Inferior parietal cortex (tissue), 1 donor: Measurements from ENCODE around the gene CDKL5.
"Not testable (repeated sequence)": the region's sequence is repeated elsewhere in the genome, so short reads cannot be mapped to it uniquely, and the experiment has no call there.

Source experiments
- DNase-seq: peaks from one replicate; pipeline ENCODE4 v3.0.0-alpha.2; 2016; ENCODE audit errors: extremely low spot score

CDKL5 gene

DNA sequence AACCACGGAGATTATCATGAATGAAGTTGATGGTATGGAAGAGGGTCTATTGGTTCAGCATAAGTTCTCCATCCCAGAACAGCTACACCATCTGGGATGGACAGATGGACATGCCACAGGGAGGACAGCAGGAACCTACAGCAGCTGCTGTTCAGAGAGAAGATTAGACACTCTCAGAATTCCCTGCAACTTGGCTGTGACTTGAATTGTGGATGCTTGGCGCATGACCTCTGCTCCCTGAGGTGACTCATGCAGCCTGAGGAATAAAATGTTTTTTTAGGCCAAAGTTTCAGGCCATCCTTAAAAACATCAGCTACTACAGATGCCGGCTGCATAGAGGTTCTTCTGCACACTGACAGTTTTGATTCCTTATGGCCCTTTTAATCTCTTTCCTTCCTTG lies 149.2 kb downstream of the CDKL5 start:
- no peak for DNase-seq

DNA sequence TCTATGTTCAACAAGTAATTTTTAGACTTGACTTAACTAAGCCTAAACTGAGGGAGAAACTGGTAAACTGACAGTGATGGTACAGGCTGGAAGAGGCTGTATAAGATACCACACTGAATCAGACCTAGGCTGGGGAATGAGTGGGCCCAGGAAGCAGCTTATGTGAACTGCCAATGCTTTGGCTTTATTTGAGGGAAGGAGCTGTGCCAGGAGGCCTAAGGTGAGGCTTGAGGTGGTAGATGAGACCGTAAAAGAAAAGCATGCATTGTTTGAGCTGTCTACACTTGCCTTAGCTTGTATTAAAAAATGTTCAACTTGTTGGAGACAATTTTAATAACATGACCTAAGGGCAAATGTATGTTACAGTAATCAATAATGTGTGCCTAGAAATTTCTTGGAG lies 150.3 kb downstream of the CDKL5 start:
- DNase-seq: no peak

DNA sequence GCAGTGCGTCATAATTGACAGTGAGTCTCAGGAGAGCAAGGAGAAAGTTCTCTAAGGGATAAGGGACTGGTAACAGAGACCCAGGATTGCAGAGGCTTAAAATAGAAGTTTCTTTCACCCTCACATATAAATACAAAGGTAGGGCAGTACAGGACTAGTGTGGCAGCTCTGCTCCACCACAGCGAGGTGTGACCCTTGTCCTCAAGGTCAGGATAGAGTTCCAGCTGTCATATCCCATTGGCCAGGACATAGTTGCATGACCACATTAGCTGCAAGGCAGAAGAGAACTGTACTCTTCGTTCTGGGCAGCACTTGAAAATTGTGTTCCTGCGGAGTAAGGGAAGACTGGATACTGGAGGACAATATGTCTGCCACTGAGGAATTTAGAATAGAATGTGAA lies 152.0 kb downstream of the CDKL5 start:
- DNase-seq: no peak

DNA sequence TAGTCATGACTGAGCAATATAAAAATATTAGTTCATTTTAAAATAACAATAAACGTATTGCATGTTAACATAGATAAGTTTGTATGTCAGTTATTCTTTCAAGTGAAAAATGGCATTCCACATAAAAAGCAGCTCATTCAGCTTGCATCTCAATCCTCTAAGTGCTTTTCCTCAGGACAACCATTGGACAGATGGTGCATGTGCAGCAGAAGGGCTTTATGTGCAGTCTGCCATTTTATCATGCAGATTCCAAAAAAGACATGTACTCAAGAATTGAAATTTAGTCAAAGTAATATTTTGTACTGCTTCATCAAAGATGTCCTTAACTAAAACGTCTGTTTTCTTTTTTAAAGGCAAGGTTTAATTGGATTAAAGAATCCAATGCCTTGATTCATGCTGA lies 153.1 kb downstream of the CDKL5 start:
- DNase-seq: no peak

DNA sequence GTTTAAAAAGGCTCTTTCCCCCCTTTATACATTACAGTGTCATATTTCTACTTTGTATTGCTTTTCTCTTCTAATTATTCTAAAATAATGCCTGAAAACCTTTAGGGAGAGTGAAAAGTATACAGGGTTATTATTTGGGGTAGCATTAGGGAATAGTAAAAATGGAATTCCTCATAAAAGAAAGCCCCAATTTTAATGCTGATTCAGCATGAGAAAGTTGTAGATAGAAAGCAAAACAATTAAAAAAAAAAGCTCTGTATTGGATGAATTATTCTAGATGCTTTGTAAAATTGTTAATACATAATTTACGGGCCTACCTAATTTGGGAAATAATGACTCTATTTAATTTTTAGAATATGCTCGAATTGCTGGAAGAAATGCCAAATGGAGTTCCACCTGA lies 154.1 kb downstream of the CDKL5 start:
- no peak for DNase-seq

DNA sequence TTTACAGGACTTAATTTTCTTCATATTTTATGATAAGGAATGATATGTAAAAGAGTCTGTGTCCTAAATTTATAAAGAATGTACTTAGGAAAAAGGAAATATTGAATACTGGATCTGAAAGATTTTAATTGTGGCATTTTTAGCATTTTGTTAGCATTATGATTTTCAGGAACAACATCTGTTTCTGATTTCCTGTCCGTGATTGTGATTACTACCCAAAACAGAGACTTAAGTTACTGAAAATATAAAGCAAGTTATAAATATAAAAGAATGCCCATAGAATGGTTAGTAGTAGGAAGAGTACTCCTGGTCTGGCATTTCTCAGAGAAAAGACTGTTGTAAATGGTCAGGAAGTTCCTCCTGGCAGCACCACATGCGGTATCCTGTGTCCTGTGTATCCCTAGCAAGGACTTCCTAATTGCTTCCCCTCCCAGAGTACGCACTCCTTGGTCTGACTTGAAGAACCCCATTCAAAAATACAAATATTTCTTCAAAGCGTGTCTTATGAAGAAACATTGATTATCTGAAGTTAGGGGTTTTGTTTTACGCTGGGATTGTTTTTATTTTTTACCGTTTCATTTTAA lies 157.6 kb downstream of the CDKL5 start:
- DNase-seq: no peak

DNA sequence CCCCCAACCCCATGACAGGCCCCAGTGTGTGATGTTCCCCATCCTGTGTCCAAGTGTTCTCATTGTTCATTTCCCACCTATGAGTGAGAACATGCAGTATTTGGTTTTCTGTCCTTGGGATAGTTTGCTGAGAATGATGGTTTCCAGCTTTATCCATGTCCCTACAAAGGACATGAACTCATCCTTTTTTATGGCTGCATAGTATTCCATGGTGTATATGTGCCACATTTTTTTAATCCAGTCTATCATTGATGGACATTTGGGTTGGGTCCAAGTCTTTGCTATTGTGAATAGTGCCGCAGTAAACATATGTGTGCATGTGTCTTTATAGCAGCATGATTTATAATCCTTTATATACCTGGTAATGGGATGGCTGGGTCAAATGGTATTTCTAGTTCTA lies 163.9 kb downstream of the CDKL5 start:
- DNase-seq: not testable (repeated sequence)

DNA sequence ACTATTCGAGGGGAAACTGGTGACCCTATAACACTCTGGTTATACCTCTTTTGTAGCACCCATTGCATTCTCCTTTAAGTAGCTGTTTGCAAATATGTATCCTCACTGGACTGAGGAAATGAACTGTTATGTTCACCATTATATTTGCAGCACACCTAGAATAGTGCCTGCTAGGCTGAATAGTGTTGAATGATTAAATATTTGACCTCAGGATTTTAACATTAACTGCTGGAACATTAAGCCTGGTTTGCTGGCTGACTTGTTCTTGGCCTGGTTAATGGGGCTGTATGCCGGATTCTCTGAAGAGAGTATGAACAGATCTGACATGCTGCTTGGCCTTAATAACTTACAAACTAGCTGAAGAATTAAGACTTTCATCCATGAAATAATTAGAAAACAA lies 166.4 kb downstream of the CDKL5 start:
- DNase-seq: no peak

DNA sequence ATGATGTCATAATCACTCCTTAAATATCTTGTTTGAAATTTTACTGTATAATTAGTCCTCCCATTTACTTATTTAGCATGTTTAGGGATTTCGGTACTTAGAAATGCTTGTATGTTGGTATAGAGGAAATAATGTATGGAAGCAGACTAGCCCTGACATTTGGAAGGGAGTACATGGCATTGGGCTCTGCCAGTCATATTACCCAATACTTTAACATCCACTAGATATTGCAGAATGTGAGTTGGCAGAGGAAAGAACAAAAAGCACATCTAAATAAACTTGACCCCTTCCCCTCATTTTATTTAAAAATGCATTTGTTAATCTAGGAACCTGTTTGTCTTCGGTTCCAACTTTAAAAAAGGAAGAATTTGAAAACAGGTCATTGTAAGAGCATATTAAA lies 168.7 kb downstream of the CDKL5 start:
- DNase-seq: no peak

DNA sequence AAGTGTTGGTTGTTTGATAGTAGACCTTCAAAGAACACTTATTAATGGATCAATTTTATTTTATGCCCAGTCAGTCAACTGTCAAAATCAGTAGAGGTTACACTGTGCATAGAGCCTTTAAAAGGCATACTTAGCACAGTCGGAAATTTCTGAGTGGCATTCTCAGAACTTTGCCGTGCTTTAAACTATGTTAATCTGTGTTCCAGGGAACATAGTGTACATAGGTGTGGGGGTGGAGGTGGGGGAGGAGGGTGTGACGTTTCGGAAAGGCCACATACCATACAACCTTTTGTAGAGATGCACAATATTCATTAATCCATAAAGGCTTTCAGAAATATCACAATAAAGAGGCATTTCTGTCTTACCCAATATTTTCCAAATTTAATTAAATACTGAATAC lies 170.7 kb downstream of the CDKL5 start:
- DNase-seq: no peak

DNA sequence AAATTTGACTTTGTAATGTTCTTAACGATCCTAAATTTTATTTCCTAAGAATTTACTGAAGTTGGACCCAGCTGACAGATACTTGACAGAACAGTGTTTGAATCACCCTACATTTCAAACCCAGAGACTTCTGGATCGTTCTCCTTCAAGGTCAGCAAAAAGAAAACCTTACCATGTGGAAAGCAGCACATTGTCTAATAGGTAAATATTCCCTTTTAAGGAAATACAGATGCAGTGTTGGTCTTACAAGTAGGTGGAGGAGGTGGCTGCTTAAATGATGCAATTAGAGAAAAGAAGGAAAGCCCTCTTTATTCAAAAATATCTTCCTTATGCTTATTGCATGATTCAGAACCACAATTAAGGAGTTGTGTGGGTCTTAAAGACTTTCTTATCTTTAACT lies 173.0 kb downstream of the CDKL5 start:
- DNase-seq: no peak

DNA sequence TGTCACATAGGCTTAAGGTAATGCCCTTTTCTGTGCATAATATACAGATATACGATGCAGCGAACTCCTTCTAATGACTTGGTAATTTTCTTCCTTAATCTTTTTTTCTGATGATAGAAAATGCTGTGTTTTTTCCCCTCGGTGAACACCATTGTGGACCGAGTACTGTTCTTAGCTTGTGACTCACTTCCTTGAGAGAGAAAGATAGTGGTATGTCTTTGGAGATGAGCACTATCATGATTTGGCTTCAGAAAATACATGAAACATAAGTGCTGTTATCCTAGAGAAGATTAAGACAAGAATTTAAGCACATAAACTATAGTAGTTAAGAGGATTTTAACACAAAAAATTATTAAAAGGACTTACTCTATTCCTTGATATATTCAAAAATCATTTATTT lies 182.6 kb downstream of the CDKL5 start:
- DNase-seq: no peak

DNA sequence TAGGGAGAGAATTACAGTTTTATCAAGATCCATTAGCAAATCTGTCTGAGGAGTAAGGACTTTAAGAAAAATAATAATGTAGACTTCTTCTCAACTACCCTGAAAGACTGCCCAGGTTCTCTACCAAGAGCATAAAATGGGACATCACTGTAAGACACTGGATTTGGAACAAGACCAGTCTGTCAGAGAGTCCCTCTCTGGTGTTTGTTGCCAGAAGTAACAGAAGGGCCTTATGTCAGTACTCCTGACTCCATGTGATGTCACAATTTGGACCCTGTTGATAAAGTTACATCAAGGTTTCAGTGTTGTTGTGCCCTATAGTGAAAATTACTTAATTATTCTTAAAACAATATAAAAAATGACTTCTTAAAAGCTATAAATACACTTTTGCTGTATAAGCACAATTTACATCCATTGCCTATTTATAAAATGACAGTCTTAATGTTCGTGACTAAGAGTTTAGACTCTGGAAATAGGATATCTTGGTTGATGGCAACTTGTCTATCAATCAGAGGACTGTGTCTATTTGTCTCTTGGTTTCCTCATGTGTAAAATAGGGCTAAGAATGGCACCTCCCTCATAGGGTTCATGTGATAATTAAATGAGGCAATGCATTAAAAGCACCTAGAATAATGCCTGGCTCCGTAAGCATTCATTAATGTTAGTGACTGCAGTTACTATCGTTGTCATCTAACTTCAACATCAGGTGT lies 188.7 kb downstream of the CDKL5 start:
- no peak for DNase-seq

DNA sequence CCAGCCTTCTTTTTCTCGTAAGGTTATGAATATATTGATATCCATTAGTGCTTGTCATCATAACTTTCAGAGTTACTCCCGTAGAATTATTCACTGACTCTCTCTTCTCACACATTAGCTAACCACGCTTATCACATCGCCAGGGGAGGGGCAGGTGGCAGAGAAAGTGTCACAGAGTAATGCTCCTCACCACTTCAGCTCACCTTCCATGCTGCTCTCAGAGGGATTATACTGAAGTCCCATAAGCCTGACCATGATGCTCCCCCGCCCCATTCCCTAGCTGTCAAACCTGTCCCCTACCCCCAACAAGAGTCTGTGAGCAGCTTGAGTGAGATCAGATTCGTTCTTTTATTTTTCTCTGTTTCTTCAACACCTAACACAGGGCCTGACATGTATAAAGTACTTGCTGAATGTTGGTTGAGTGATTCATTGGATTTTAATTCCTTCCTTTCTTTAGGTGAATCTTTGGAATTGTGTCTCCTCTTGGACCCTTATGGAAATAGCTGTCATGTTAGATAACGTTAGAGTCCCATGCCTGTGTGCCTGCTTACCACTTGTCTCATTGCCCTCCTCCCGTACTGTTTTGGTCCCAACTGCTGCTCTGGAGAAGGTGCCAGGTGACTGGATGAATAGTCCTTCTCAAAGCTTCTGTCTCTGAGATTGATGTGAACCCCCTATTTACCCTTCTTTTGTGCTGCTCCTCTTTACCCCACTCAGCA lies 191.4 kb downstream of the CDKL5 start:
- DNase-seq: no peak

DNA sequence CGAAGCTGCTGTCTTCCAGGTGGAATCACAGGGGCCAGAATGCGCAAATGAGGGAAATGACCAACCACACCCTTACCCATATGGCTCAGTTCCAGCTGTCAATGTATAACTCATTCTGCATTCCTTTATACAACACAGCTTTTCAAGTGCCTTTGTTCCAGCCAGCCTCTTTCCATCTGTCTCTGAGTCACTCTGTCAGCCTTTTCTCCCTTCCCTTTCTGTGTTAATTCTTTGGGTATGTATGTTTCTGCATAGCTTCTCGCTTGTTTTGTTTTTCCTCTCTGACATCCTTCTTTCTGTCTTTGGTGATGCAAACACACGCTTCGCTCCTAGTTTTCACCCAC lies 192.0 kb downstream of the CDKL5 start:
- DNase-seq: no peak

DNA sequence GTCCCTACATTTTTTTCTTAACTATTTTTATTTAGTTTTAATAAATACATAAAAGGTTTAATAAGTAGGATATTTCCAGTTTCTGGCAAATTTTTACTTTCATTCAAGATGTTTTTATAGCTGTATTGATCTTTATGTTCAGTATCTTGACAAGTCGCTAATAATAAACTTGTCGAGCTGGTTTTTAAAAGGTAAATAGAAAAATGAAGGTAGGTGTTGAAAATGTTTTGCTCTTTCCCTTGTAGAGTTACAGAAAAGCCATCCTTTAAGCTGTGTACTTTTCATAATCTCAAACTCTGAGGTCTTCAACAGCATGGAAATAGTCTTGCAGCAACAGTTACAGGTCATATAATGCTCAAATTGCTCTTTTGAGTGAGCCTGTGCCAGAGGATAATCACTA lies 193.9 kb downstream of the CDKL5 start:
- no peak for DNase-seq

DNA sequence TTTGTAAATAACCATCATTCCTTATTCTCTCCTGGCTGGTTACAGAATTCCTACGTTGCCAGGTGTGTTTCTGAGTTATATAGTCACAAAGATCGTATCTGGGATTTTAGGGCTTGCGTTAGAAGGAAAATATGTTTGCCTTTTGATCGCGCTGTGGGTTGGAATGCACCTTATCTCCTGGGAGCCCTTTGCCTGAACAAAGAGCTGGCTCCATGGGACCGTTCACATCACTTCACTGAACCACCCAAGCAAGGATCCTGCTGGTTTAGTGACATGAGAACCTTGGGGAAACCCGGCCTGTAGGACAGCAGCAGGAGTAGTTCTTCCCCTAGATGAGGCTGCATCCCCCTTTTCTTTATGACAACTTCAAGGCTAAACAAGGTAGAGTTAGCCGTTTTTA lies 194.9 kb downstream of the CDKL5 start:
- no peak for DNase-seq

DNA sequence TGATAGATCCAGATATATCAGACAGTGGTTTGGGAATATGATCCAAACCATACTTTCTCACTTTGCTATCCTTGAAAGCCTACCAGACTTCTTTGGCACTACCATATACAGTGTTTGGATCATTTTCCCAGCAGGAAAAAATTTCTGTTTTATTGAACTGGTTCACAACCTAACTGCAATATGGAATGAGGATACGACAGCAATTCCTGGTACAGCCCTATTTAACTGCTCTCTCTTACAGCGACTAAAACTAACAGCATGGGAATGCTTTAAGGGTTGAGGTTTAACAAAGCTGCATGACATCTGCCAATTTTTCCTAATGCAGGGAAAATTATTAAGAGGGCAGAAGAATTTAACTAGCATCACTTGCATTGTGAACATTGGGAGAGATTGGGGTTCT lies 199.2 kb downstream of the CDKL5 start:
- DNase-seq: no peak

DNA sequence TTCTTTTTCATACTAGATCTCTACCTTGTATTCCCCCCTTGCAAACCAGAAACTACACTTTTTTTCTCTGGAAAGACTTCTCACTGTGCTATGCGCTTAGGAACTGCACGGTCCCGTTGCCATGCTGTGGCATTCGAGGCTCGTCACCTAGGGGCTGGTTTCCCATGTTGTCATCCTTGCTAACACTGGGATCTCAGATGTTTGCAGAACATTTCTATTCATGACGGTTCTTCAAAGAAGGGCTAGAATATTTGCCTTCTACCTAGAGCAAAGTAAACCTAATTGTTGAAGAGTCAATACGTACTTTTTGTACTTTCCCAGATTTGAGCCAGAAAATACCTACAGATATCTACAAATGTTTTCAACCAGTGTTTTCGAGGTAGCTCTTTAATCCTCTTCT lies 205.5 kb downstream of the CDKL5 start:
- no peak for DNase-seq

DNA sequence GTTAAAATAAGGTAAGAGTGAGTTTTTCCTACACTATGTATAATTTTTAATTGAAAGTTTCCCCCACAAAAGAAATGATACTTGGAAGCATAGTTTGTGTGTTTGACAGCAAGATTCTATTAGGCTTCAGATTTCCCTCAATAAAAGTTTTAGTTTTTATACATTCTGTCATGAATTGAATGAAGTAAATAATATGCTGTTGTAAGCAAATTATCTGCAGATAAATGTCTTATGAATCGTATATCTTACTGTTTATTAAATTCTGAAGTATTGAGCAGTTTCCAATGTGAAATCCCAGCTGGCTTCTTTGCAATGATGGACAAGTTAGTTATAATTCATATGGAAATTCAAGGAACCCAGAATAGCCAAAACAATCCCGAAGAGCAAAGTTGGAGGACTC lies 213.0 kb downstream of the CDKL5 start:
- DNase-seq: no peak

DNA sequence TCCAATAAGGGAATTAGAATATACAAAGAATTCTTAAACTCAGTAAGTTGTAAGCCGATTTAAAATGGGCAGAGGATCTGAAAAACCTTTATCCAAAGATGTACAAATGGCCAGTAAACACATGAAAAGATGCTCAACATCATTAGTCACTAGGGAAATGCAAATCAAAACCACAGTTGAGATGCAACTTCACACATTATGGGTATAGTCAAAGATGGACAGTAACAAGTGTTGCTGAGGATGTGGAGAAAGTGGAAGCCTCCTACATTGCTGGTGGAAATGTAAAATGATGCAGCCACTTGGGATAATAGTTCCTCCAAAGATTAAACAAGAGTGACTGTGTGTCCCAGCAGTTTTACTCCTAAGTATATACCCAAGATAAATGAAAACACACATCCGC lies 213.9 kb downstream of the CDKL5 start:
- no peak for DNase-seq

DNA sequence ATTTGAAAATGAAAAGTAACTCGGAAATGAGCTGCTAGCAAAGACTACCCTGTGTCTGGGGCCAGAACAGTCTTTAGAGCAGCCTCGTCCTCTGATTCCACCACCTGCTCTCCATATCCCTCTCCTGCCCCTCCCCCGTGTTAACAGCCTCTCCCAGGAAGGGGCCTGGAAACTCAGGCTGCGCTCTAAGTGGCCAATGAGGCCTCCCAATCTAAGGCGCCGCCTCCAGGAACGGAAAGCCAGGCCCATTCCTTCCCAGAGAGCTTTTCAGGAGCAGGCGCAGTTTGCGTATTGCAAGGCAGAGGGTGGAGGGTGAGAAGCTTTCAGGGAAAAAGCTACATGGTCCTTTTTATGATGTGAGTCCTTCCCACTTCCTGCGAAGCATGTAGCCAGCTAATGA lies 215.3 kb downstream of the CDKL5 start:
- no peak for DNase-seq

DNA sequence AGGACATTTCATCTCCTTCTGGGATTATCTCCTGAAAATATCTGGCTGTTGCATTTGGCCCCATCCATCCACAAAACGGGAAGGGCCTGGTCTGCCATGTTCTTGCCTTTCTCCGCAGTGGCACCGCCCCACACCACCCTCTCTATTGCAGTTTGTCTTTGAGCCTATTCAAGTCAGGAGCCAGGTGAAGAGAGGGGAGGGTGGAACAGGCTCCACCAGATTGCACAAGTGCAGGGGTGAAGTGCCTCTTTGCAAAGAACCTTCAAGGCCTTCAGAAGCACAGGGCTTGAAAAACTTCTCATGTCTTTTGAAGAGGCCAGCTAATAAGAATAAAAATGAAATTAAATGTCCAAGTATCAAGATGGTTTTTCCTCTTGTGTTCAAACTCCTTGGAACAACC lies 217.8 kb downstream of the CDKL5 start:
- no peak for DNase-seq

DNA sequence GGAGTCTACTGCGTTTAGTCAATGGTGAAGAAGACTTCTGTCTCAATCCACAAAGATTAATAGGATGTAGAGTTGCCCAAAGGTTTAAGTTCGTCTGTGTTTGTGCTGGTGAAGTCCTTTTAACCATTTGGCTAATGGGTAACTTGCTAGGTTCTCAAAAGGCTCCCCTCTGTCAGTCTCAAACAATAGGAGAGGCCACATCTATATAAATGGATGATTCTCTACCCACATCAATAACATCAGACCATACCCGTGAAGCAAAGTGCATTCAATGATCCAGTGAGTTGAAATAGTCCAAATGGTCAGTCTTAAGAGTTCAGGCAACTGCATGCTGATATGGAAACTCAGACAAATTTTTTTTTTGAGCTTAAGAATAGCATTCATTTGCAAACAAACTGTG lies 218.4 kb downstream of the CDKL5 start:
- no peak for DNase-seq
